ENCODE measurements around the gene MYO1C. TPM values are rescaled to one million over a fixed set of nuclear protein-coding genes. Genes with fewer than 3 reads are reported as not detected.
A peak's percentile ranks its signal among the peaks of the same experiment; 100 is the strongest.

MYO1C gene
- total RNA-seq, 1 donor from 2014 or later: 322 TPM

DNA sequence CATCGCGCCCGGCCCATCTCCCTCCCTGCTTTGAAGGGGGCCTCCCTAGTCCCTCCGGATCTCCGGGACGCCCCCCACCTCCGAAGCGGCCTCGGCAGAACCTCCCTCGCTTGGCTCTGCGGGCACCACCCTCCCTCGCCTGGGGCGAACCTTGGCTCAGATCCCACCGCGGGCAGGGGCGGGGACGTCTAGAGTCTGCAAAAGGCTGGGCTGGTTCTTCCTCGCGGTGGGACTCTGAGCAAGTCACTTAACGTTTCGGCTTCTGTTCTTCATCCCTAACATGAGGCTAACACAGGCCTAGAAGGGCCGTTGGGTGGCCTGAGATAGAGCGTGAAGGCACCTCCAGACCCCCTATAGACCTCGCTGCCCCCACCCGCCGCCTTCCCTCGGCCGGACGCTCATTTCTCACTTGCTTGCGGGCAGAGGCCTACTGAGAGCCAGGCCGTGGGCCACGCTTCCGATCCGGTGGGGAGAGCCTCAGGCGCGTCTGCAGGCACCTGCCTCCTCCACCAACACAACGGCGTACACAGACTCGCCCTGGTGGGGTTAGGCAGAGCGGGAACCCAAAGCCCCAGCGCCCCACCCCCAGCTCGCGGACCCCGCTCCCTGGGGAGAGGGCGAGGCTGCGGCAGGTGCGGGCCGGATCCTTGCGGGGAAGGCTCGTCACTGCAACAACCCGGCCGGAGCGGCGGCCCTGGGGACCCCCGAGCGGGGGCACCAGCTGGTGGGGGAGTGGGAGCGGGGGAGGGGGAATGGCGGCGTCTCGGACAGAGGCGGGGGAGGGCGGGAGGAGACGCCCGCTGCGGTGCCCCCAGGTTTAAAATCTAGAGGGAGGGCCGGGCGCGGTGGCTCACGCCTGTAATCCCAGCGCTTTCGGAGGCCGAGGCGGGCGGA lies 5.4 kb downstream of the MYO1C start:
- Histone ChIP-seq H3K27me3 (no peaks in the 10 kb centered on the region), H3K27ac (peak overlapping the region; percentile 91), H3K36me3 (peaks cover 18% of the 10 kb centered on the region), H3K4me1 (peaks cover 56% of the 10 kb centered on the region), H3K4me3 (peak overlapping the region; percentile 67), H3K9me3 (no peaks in the 10 kb centered on the region)
- ATAC-seq (peak; percentile 28), DNase-seq (peak; percentile 93)
- intact Hi-C loops (cut with DNase I): no loop called here
- TF ChIP-seq, protein P1, sequence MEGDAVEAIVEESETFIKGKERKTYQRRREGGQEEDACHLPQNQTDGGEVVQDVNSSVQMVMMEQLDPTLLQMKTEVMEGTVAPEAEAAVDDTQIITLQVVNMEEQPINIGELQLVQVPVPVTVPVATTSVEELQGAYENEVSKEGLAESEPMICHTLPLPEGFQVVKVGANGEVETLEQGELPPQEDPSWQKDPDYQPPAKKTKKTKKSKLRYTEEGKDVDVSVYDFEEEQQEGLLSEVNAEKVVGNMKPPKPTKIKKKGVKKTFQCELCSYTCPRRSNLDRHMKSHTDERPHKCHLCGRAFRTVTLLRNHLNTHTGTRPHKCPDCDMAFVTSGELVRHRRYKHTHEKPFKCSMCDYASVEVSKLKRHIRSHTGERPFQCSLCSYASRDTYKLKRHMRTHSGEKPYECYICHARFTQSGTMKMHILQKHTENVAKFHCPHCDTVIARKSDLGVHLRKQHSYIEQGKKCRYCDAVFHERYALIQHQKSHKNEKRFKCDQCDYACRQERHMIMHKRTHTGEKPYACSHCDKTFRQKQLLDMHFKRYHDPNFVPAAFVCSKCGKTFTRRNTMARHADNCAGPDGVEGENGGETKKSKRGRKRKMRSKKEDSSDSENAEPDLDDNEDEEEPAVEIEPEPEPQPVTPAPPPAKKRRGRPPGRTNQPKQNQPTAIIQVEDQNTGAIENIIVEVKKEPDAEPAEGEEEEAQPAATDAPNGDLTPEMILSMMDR (IDR thresholded peaks at IDR 0.05): no peak

DNA sequence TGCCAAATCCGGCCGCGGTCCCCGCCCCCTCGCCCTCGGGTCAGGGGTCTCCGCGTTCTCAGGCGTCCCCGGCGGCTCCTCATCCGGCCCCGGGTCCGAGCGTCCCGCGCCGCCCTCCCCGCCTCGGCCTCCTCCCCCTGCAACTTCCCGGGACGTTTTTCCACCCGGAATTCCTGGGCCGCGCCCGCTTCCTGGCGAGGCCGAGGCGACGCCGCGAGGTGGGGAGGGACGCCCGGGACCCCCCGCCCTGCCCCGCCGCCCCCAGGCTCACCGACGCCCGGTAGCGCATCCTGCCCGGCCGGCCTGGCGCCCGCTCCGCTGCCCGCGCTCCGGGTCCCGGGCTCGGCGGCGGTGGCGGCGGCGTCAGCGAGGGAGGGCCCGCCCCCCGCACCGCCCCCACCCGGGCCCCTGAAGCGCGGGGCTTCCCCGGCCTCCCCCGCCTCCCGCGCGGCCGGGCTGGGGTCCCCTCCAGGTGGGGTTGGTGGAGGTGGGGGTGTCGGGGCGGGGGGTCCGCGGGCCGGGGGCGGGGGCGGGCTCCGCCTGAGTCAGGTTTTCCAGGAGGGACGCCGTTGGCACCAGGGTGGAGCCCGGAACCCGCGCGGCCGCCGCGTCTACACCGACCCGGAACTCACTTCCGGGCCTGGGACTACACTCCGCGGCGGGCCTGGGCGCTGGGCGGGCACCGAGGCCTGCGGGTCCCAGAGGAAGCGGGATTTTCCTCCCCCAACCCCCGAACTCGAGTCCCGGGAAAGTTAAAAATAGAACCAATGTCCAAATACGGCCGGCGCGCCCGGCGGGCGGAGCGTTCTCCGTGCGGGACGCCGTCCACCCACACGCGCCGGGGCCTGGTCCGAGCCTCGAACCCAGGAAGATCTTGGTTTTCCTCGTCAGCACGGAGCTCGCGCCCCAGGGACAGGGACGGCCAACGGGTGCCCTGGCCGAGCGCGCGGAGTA lies 6.8 kb downstream of the MYO1C start:
- peak overlapping the region; percentile 67 for H3K4me3 ChIP-seq

DNA sequence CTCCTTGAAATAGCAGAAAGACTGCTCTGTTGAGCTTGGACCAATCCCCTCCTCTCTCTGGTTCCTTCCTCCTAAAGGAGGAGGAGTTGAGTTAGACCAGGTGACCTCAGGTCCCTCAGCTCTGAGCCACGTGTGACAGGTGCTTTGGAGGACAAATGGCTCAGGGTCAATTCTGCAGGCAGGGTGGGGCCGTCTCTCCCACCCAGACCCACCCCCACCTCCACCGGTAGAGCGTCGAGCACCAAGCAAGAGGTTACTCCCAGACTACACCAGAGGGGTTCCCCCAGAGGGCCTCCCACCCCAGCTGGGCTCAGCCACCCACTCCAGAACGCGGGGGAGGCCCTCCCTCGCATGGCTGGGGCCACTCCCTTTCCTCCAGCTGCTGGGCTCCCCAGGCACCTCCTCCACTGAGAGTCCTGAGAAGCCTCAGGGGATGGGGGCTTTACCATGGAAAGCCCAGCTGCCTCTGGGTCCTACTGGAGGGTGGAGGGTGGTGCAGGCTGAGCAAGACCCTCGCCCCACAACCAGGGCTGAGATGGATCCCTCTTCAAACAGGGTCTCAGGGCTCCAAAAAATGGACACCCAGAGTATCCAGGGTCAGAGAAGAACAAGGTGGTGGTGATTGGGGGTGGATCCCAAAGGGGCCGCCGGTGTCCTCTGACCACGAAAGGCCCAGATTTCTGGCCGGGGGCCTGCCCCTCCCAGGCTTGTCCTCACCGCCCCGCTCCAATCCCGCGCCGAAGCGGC lies 7.6 kb downstream of the MYO1C start:
- Histone ChIP-seq H3K36me3 (peaks cover 40% of the 10 kb centered on the region), H3K4me1 (peaks cover 49% of the 10 kb centered on the region), H3K27ac (peak overlapping the region; percentile 91), H3K4me3 (peak overlapping the region; percentile 67), H3K27me3 (no peaks in the 10 kb centered on the region), H3K9me3 (no peaks in the 10 kb centered on the region)
- intact Hi-C loops (cut with DNase I): no loop called here
- peak; percentile 85 for DNase-seq
- TF ChIP-seq, protein P1 (IDR thresholded peaks at IDR 0.05): no peak
- ATAC-seq: peak; percentile 60

More for the DNA sequence above, 6.8 kb downstream of the MYO1C start:
- TF ChIP-seq, protein P1 (IDR thresholded peaks at IDR 0.05): no peak
- Histone ChIP-seq H3K36me3 (peaks cover 31% of the 10 kb centered on the region), H3K4me1 (peaks cover 54% of the 10 kb centered on the region), H3K27me3 (no peaks in the 10 kb centered on the region), H3K27ac (peak overlapping the region; percentile 91), H3K9me3 (no peaks in the 10 kb centered on the region)
- DNase-seq: peak; percentile 87
- intact Hi-C loops (cut with DNase I): no loop called here
- peak; percentile 20 for ATAC-seq

DNA sequence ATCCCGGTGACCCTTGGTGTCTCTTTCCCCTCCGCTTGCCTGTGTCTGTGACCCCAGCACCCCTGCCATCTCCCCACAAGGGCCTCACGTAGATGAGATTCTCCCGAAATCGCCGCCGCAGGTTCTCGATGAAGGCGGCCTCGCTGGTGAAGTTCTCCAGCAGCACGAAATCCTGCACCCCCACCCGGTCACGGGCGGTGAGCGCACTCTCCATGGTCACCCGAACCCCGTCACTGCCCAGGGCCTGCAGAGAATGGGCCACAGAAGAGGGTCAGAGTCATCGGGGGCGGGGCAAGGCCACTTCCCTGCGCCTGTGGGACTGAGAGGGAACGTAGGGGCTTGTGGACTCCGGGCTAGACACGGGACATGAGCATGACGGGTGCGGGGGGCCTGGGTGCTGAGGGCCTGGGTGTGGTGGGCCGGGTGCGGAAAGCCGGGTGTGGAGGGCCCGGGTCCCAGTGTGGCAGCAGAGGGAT lies 8.4 kb downstream of the MYO1C start:
- Histone ChIP-seq H3K27ac (no peak overlapping the region), H3K27me3 (no peaks in the 10 kb centered on the region), H3K9me3 (no peaks in the 10 kb centered on the region), H3K36me3 (peaks cover 47% of the 10 kb centered on the region), H3K4me1 (peaks cover 42% of the 10 kb centered on the region), H3K4me3 (peak overlapping the region; percentile 67)
- DNase-seq (no peak), ATAC-seq (no peak)
- TF ChIP-seq, protein P1 (IDR thresholded peaks at IDR 0.05): no peak
- intact Hi-C loops (cut with DNase I): no loop called here

DNA sequence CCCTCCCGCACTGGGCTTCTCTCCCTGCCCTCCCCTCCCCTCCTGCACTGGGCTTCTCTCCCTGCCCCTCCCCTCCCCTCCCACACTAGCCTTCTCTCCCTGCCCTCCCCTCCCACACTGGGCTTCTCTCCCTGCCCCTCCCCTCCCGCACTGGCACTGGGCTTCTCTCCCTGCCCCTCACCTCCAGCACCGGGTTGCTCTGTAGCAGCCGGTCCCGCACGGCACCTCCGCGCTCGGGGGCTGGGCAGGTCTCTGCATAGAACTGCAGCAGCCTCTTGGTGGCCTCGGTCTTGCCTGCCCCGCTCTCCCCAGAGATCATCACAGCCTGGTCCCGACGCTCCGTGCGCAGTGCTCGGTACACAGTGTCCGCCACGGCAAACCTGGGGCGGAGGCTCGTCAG lies 9.8 kb downstream of the MYO1C start:
- TF ChIP-seq, protein P1 (IDR thresholded peaks at IDR 0.05): no peak
- Histone ChIP-seq H3K27ac (no peak overlapping the region), H3K9me3 (no peaks in the 10 kb centered on the region), H3K36me3 (peaks cover 61% of the 10 kb centered on the region), H3K27me3 (no peaks in the 10 kb centered on the region), H3K4me3 (no peak overlapping the region), H3K4me1 (peaks cover 32% of the 10 kb centered on the region)
- intact Hi-C loops (cut with DNase I): no loop called here
- DNase-seq: no peak
- no peak for ATAC-seq
